Measurements from ENCODE around the gene P3H4.
"Not testable (repeated sequence)": the region's sequence is repeated elsewhere in the genome, so short reads cannot be mapped to it uniquely, and the experiment has no call there.

The P3H4 gene

GRCh38 chr17:41811549-41812380, at the start of gene P3H4:
Gene P3H4, minus strand, starts transcription at chr17:41811949. Its CDS starts 34 bp downstream, at chr17:41811915.
- peak; percentile 76 for DNase-seq

- no peak for DNase-seq
Observed at GRCh38 chr17:41860254-41860931, 48.6 kb upstream of the P3H4 start.

- not testable (repeated sequence) for DNase-seq
Observed at GRCh38 chr17:41851382-41851781, 39.6 kb upstream of the P3H4 start.

- DNase-seq: no peak
Observed at GRCh38 chr17:41849251-41849990, 37.7 kb upstream of the P3H4 start.

GRCh38 chr17:41848788-41849187, 37.0 kb upstream of the P3H4 start:
- DNase-seq: no peak

GRCh38 chr17:41844971-41845370, 33.2 kb upstream of the P3H4 start:
- no peak for DNase-seq

GRCh38 chr17:41840781-41841180, 29.0 kb upstream of the P3H4 start:
- DNase-seq: not testable (repeated sequence)

- DNase-seq: not testable (repeated sequence)
Observed at GRCh38 chr17:41839448-41839847, 27.7 kb upstream of the P3H4 start.

GRCh38 chr17:41837761-41838538, 26.2 kb upstream of the P3H4 start, which contains the start of gene KLHL10:
Gene KLHL10, plus strand, starts transcription at chr17:41837825. Its CDS starts 108 bp downstream, at chr17:41837933.
- DNase-seq: no peak

GRCh38 chr17:41836550-41837196, 24.9 kb upstream of the P3H4 start:
- DNase-seq: no peak

GRCh38 chr17:41835800-41836549, 24.2 kb upstream of the P3H4 start, which contains the start of gene NT5C3B:
Gene NT5C3B, minus strand, starts transcription at chr17:41836232. Its CDS starts 39 bp downstream, at chr17:41836193.
- peak; percentile 48 for DNase-seq

- peak; percentile 1 for DNase-seq
Observed at GRCh38 chr17:41835214-41835799, 23.6 kb upstream of the P3H4 start.

- not testable (repeated sequence) for DNase-seq
Observed at GRCh38 chr17:41829961-41830360, 18.2 kb upstream of the P3H4 start.

GRCh38 chr17:41825175-41825845, 13.6 kb upstream of the P3H4 start:
- DNase-seq: no peak

- DNase-seq: no peak
Observed at GRCh38 chr17:41824086-41824485, 12.3 kb upstream of the P3H4 start.

- DNase-seq: no peak
Observed at GRCh38 chr17:41823580-41823979, 11.8 kb upstream of the P3H4 start.

GRCh38 chr17:41823141-41823524, 11.4 kb upstream of the P3H4 start:
- no peak for DNase-seq

- no peak for DNase-seq
Observed at GRCh38 chr17:41822216-41823140, 10.7 kb upstream of the P3H4 start.

- DNase-seq: no peak
Observed at GRCh38 chr17:41821776-41822175, 10.0 kb upstream of the P3H4 start.
